Endothelial cell (in vitro differentiated cells): Measurements from ENCODE around the gene MRPL28. TPM values are rescaled to one million over a fixed set of nuclear protein-coding genes. Genes with fewer than 3 reads are reported as not detected.
"Not testable (repeated sequence)": the region's sequence is repeated elsewhere in the genome, so short reads cannot be mapped to it uniquely, and the experiment has no call there.

Experiments used
- DNase-seq: peaks from one replicate; pipeline ENCODE4 v3.0.0; 2021; ENCODE audit warnings: low spot score
- H3K27ac Mint-ChIP-seq: one replicate; pipeline ENCODE4 v1.8.0; 2021; ENCODE audit warnings: mixed read lengths, inconsistent platforms; ENCODE audit not compliant: unreplicated experiment
- H3K27me3 Mint-ChIP-seq: one replicate; pipeline ENCODE4 v1.8.0; 2021; ENCODE audit warnings: mild to moderate bottlenecking, moderate library complexity, mixed read lengths, inconsistent platforms; ENCODE audit not compliant: unreplicated experiment
- H3K36me3 Mint-ChIP-seq: one replicate; pipeline ENCODE4 v1.8.0; 2021; ENCODE audit warnings: mild to moderate bottlenecking, low read depth, mixed read lengths, inconsistent platforms; ENCODE audit not compliant: unreplicated experiment
- H3K4me1 Mint-ChIP-seq: one replicate; pipeline ENCODE4 v1.8.0; 2021; ENCODE audit warnings: mild to moderate bottlenecking, mixed read lengths, inconsistent platforms; ENCODE audit not compliant: unreplicated experiment
- H3K4me3 Mint-ChIP-seq: one replicate; pipeline ENCODE4 v1.8.0; 2021; ENCODE audit warnings: mild to moderate bottlenecking, mixed read lengths, inconsistent platforms; ENCODE audit not compliant: unreplicated experiment
- H3K9me3 Mint-ChIP-seq: one replicate; pipeline ENCODE4 v1.8.0; 2021; ENCODE audit warnings: mixed read lengths, inconsistent platforms; ENCODE audit not compliant: unreplicated experiment
- long read RNA-seq: library from polyadenylated mRNA; unstranded; transcript quantifications from one replicate; pipeline ENCODE4 v2.0.0, GENCODE V29; 2020; ENCODE audit not compliant: unreplicated experiment
- total RNA-seq: library from RNA; stranded (reverse); fragmentation: NEBNext Ultra II Directional; extraction: Animal tissue kit (Norgen Biotek cat#: 25700); gene quantifications from one replicate; pipeline ENCODE4 v1.2.1, GENCODE V29; 2021; ENCODE audit not compliant: unreplicated experiment
- TF ChIP-seq, protein P1 (sequence below): fragments of 200-600 bp; sonication (generic); IDR thresholded peaks from one replicate; pipeline ENCODE4 v1.5.0; 2021; ENCODE audit warnings: antibody characterized with exemption; ENCODE audit not compliant: unreplicated experiment

The MRPL28 gene
- total RNA-seq, result 70.8 TPM
- long read RNA-seq, transcript MRPL28-201 (6 exons, 1,098 nt), result major isoform, 31 of 67 reads
- long read RNA-seq, transcript MRPL28-202 (6 exons, 865 nt), result minor isoform, 5 of 67 reads
- long read RNA-seq, partial matches to known transcripts, result 26 of 67 reads
- long read RNA-seq, other reads (novel, unspliced or antisense), result 3 of 67 reads

DNA sequence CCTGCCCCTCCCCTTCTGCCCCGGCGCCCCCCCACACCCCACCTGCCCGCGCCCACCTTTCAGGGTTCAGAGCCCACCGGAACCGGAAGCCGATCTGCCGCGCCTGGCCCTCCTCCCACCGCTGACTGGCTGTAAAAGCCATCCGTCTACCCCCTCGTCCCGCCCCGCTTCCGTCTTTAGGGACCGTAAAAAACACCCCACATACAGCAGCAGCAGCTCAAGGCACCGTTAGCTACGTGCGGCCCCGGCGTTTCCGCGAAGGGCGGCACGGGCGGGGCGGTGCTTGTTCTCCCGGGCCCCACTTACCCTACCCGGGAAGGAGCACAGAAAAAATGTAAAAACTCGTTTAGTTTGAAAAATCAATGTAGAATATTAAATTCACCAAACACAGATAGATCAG, at the start of gene MRPL28:
MRPL28 (minus strand) TSS at position 96 of the 400 bp plus-strand sequence. CDS start 320 bp downstream, outside the sequence.
- Mint-ChIP-seq H3K4me1 (peaks cover 2% of the 10 kb centered on the region), H3K36me3 (peaks cover 16% of the 10 kb centered on the region), H3K4me3 (peak within 1 kb of the TSS; percentile 93), H3K27ac (peak within 1 kb of the TSS; percentile 76), H3K9me3 (no peaks in the 10 kb centered on the region), H3K27me3 (peaks cover 10% of the 10 kb centered on the region)
- TF ChIP-seq, protein P1, sequence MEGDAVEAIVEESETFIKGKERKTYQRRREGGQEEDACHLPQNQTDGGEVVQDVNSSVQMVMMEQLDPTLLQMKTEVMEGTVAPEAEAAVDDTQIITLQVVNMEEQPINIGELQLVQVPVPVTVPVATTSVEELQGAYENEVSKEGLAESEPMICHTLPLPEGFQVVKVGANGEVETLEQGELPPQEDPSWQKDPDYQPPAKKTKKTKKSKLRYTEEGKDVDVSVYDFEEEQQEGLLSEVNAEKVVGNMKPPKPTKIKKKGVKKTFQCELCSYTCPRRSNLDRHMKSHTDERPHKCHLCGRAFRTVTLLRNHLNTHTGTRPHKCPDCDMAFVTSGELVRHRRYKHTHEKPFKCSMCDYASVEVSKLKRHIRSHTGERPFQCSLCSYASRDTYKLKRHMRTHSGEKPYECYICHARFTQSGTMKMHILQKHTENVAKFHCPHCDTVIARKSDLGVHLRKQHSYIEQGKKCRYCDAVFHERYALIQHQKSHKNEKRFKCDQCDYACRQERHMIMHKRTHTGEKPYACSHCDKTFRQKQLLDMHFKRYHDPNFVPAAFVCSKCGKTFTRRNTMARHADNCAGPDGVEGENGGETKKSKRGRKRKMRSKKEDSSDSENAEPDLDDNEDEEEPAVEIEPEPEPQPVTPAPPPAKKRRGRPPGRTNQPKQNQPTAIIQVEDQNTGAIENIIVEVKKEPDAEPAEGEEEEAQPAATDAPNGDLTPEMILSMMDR, result no peak
- peak; percentile 90 for DNase-seq

DNA sequence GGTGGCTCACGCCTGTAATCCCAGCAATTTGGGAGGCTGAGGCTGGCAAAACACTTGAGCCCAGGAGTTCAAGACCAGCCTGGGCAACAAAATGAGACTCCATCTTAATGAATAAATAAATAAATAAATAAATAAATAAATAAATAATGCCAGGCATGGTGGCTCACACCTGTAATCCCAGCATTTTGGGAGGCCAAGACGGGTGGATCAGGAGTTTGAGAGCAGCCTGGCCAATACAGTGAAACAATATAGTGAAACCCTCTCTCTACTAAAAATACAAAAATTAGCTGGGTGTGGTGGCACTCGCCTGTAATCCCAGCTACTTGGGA, 44.8 kb upstream of the MRPL28 start:
- H3K9me3 Mint-ChIP-seq, H3K27me3 Mint-ChIP-seq, DNase-seq, H3K27ac Mint-ChIP-seq, H3K4me3 Mint-ChIP-seq, H3K4me1 Mint-ChIP-seq, H3K36me3 Mint-ChIP-seq: not testable (repeated sequence)

DNA sequence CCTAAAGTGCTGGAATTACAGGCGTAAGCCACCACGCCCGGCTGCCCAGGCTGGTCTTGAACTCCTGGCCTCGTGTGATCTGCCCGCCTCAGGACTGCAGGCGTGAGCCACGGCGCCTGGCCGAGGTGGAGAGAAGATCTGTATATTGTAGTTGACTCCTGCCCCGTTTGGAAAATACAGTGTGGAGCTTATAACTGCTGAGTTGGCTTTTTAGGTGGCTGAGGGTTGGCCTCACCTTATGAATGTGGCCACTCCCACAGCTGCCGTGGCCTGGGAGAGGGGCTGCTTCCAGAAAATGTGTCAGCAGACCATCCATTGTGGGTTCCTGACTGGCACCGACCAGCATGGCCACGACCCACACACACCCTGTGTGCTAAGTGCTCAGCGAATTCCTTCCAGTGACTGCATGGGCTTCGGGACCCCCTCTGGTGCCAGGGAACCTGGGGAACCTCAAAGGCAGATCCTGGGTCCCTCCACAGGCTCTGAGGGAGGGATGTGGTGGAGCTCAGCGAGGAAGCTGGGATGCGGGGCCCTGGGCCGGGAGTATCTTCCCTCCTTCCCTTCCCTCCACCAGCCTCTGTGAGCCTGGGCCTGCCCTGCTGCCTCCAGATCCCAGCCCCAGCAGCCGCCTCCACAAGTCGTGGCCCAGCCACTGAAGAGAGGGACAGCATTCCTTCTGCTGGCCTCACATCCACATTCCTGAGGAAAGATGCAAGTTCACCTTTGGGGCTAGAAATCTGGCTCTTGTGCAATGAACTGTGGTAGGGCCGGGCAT, 44.2 kb upstream of the MRPL28 start:
- no peak overlapping the region for H3K4me3 Mint-ChIP-seq
- no peak for DNase-seq

DNA sequence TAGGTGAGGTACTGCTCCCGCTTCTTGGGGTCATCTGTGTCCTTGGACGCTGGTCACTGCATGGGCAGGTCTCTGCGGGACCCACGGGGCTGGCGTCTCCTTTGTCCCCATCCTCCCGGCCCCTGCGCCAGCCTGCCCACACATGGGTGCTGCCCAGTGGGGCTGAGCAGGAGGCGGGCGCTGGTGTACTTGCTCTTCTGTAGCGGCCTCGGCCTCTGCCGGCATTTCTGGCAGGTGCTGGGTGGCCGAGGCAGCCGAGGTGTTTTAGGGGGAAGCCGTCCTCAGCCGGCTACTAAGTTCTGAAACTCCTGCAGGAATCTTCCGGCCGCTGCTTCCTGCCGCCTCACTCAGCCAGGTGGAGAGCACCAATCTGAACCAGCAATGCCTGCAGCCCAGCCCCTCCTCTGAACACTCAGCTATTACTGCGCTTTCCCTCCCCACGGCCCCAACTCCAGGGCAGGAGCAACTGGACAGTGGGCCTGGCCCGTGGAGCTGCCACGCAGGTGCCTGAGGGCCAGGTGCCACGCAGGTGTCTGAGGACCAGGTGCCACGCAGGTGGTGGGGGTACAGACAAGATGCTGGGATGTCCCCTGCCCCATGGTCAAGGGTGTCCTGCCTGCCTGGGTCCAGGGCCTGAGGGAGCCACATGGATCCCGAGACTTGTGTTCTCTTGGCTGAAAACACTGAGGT, 41.4 kb upstream of the MRPL28 start:
- no peaks in the 10 kb centered on the region for H3K9me3 Mint-ChIP-seq
- no peaks in the 10 kb centered on the region for H3K36me3 Mint-ChIP-seq
- TF ChIP-seq, protein P1, result no peak
- no peak overlapping the region for H3K27ac Mint-ChIP-seq
- no peak overlapping the region for H3K4me3 Mint-ChIP-seq
- no peaks in the 10 kb centered on the region for H3K4me1 Mint-ChIP-seq
- DNase-seq, result no peak
- H3K27me3 Mint-ChIP-seq, result peaks cover 2% of the 10 kb centered on the region

More for the DNA sequence above, 44.2 kb upstream of the MRPL28 start:
- peaks cover 1% of the 10 kb centered on the region for H3K27me3 Mint-ChIP-seq
- H3K27ac Mint-ChIP-seq, result no peak overlapping the region
- TF ChIP-seq, protein P1, result no peak
- H3K9me3 Mint-ChIP-seq, result no peaks in the 10 kb centered on the region
- no peaks in the 10 kb centered on the region for H3K4me1 Mint-ChIP-seq
- no peaks in the 10 kb centered on the region for H3K36me3 Mint-ChIP-seq

DNA sequence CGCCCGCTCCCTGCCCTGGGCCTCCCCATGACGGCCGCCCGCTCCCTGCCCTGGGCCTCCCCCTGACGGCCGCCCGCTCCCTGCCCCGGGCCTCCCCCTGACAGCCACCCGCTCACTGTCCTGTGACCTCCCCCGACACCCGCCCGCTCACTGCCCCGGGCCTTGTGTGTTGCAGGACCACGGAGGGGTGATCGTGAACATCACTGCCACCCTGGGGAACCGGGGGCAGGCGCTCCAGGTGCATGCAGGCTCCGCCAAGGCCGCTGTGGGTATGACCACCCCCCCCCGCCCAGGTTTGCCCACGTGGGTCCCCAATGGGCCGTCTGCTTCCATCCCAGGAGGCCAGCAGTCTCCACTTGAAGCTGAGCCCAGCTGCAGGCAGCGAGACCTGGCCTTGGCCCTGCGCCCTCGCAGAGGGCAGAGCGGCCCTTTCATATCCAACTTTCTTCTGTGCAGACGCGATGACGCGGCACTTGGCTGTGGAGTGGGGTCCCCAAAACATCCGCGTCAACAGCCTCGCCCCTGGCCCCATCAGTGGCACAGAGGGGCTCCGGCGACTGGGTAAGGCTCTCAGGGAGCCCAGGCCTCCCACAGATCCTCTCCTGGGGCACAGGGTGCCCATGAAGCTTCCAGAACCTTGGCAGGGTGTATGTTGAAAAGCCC, 40.3 kb upstream of the MRPL28 start:
- no peak overlapping the region for H3K27ac Mint-ChIP-seq
- TF ChIP-seq, protein P1, result no peak
- peaks cover 2% of the 10 kb centered on the region for H3K27me3 Mint-ChIP-seq
- H3K4me3 Mint-ChIP-seq, result no peak overlapping the region
- no peaks in the 10 kb centered on the region for H3K4me1 Mint-ChIP-seq
- H3K9me3 Mint-ChIP-seq, result no peaks in the 10 kb centered on the region
- no peaks in the 10 kb centered on the region for H3K36me3 Mint-ChIP-seq
- no peak for DNase-seq
